DOHH2 (cell line): ENCODE measurements around the gene FBRSL1.

ENCODE experiments used
- H3F3A ChIP-seq: fragments of 200-600 bp; sonication (generic), shearing (Covaris generic); 2 replicates; pipeline ENCODE4 v1.6.0; 2016; ENCODE audit warnings: antibody characterized with exemption, mild to moderate bottlenecking; ENCODE audit not compliant: control insufficient read depth, insufficient read depth
- H3K27ac ChIP-seq: fragments of 200-600 bp; sonication (generic); 2 replicates; pipeline ENCODE4 v1.5.1; 2014; ENCODE audit warnings: low read depth, mild to moderate bottlenecking, low read length, moderate library complexity
- H3K27me3 ChIP-seq: fragments of 200-600 bp; sonication (generic); 2 replicates; pipeline ENCODE4 v1.6.1; 2014; ENCODE audit warnings: mild to moderate bottlenecking, low read length, mixed read lengths; ENCODE audit not compliant: control insufficient read depth
- H3K36me3 ChIP-seq: fragments of 200-600 bp; sonication (generic); 2 replicates; pipeline ENCODE4 v1.6.1; 2014; ENCODE audit warnings: mild to moderate bottlenecking, low read length, moderate library complexity, mixed read lengths; ENCODE audit not compliant: control insufficient read depth
- H3K4me1 ChIP-seq: fragments of 200-600 bp; sonication (generic); 2 replicates; pipeline ENCODE4 v1.6.1; 2014; ENCODE audit warnings: mild to moderate bottlenecking, low read length, mixed read lengths; ENCODE audit not compliant: control insufficient read depth
- H3K4me2 ChIP-seq: fragments of 200-600 bp; sonication (generic); 2 replicates; pipeline ENCODE4 v1.6.0; 2014; ENCODE audit warnings: mild to moderate bottlenecking, low read length, moderate library complexity
- H3K4me3 ChIP-seq: fragments of 200-600 bp; sonication (generic); 2 replicates; pipeline ENCODE4 v1.5.1; 2014; ENCODE audit warnings: mild to moderate bottlenecking, low read length, mixed read lengths
- H3K79me2 ChIP-seq: fragments of 200-600 bp; sonication (generic); 2 replicates; pipeline ENCODE4 v1.6.1; 2014; ENCODE audit warnings: mild to moderate bottlenecking, low read length, mixed read lengths; ENCODE audit not compliant: control insufficient read depth
- H3K9me2 ChIP-seq: fragments of 200-600 bp; sonication (generic); replicated peaks from 2 replicates; pipeline ENCODE4 v1.6.1; 2014; ENCODE audit warnings: mild to moderate bottlenecking, low read length, mixed read lengths; ENCODE audit not compliant: control insufficient read depth
- H3K9me3 ChIP-seq: fragments of 200-600 bp; sonication (generic); 2 replicates; pipeline ENCODE4 v1.6.1; 2014; ENCODE audit warnings: antibody characterized with exemption, low read length, mixed read lengths; ENCODE audit not compliant: control insufficient read depth, insufficient read depth
- H4K20me1 ChIP-seq: fragments of 200-600 bp; sonication (generic); 2 replicates; pipeline ENCODE4 v1.6.0; 2014; ENCODE audit warnings: low read depth, mild to moderate bottlenecking, antibody characterized with exemption, low read length, moderate library complexity; ENCODE audit not compliant: control insufficient read depth, insufficient read depth
- CTCF ChIP-seq: fragments of 200-600 bp; sonication (generic); IDR thresholded peaks from one replicate; pipeline ENCODE4 v1.5.1; 2014; ENCODE audit warnings: antibody characterized with exemption, mild to moderate bottlenecking, low read depth, low read length; ENCODE audit not compliant: poor library complexity, severe bottlenecking
- EZH2phosphoT487 ChIP-seq: fragments of 200-600 bp; sonication (generic); IDR thresholded peaks from 2 replicates; pipeline ENCODE4 v1.6.1; 2017; ENCODE audit warnings: borderline replicate concordance, mild to moderate bottlenecking, antibody characterized with exemption, low read length, moderate library complexity, mixed read lengths

FBRSL1 gene

GRCh38 chr12:132527186-132527882 lies 37.4 kb downstream of the FBRSL1 start:
- Histone ChIP-seq H3K9me2 (no peaks in the 10 kb centered on the region), H3F3A (no peaks in the 10 kb centered on the region), H3K4me1 (no peaks in the 10 kb centered on the region), H4K20me1 (no peaks in the 10 kb centered on the region), H3K79me2 (no peaks in the 10 kb centered on the region), H3K9me3 (no peaks in the 10 kb centered on the region), H3K27me3 (no peaks in the 10 kb centered on the region), H3K27ac (no peak overlapping the region), H3K4me2 (no peak overlapping the region), H3K4me3 (no peak overlapping the region), H3K36me3 (no peaks in the 10 kb centered on the region)
- no peak for TF ChIP-seq CTCF

GRCh38 chr12:132527883-132528264 lies 37.9 kb downstream of the FBRSL1 start:
- Histone ChIP-seq H3K36me3 (no peaks in the 10 kb centered on the region), H3K4me3 (no peak overlapping the region), H3K79me2 (no peaks in the 10 kb centered on the region), H3K9me2 (no peaks in the 10 kb centered on the region), H3K4me1 (no peaks in the 10 kb centered on the region), H3K4me2 (no peak overlapping the region), H3F3A (no peaks in the 10 kb centered on the region), H3K27me3 (no peaks in the 10 kb centered on the region), H3K27ac (no peak overlapping the region), H4K20me1 (no peaks in the 10 kb centered on the region), H3K9me3 (no peaks in the 10 kb centered on the region)
- TF ChIP-seq CTCF (no peak), EZH2phosphoT487 (no peak)

GRCh38 chr12:132528564-132529106 lies 38.7 kb downstream of the FBRSL1 start:
- Histone ChIP-seq H3K4me3 (no peak overlapping the region), H3K79me2 (no peaks in the 10 kb centered on the region), H3K4me2 (no peak overlapping the region), H3K36me3 (no peaks in the 10 kb centered on the region), H4K20me1 (no peaks in the 10 kb centered on the region), H3K9me2 (no peaks in the 10 kb centered on the region), H3K27me3 (no peaks in the 10 kb centered on the region), H3K9me3 (peaks cover 4% of the 10 kb centered on the region; the same call in 1 of the 2 replicates), H3K4me1 (no peaks in the 10 kb centered on the region), H3F3A (no peaks in the 10 kb centered on the region), H3K27ac (no peak overlapping the region)
- TF ChIP-seq CTCF (no peak), EZH2phosphoT487 (no peak)
